Suprapubic skin (tissue), 4 donors: ENCODE results near the gene RALGPS1. TPM values are rescaled to one million over a fixed set of nuclear protein-coding genes. Genes with fewer than 3 reads are reported as not detected.

Source experiments
- DNase-seq, 2 donors: peaks; one replicate each; pipeline ENCODE4 v3.0.0-alpha.2; 2019; ENCODE audit warnings: low spot score in 2 of 2
- H3K27ac ChIP-seq: fragments of 200-600 bp; sonication (generic); one replicate; pipeline ENCODE4 v1.5.1; 2019
- H3K27me3 ChIP-seq: fragments of 200-600 bp; sonication (generic); one replicate; pipeline ENCODE4 v1.5.1; 2019
- H3K36me3 ChIP-seq: fragments of 200-600 bp; sonication (generic); one replicate; pipeline ENCODE4 v1.5.1; 2019
- H3K4me1 ChIP-seq: fragments of 200-600 bp; sonication (generic); one replicate; pipeline ENCODE4 v1.5.1; 2019
- H3K4me3 ChIP-seq: fragments of 200-600 bp; sonication (generic); one replicate; pipeline ENCODE4 v1.5.1; 2019; ENCODE audit warnings: mild to moderate bottlenecking
- H3K9me3 ChIP-seq: fragments of 200-600 bp; sonication (generic); one replicate; pipeline ENCODE4 v1.5.1; 2019
- CTCF ChIP-seq, 2 donors: fragments of 200-600 bp in 1 of 2; fragments of 450-650 bp in 1 of 2; sonication (generic) in 1 of 2; IDR thresholded peaks; one replicate each; pipeline ENCODE4 v1.5.1; 2016 to 2019; ENCODE audit warnings: antibody characterized with exemption in 2 of 2, mild to moderate bottlenecking in 1 of 2, moderate library complexity in 1 of 2
- EP300 ChIP-seq: sonication (generic); formaldehyde crosslinking; IDR thresholded peaks from one replicate; pipeline ENCODE4 v1.6.1; 2017; ENCODE audit warnings: antibody characterized with exemption
- POLR2A ChIP-seq, 2 donors: fragments of 450-650 bp; IDR thresholded peaks; one replicate each; pipeline ENCODE4 v1.6.1; 2017; ENCODE audit warnings: antibody characterized with exemption in 2 of 2, mild to moderate bottlenecking in 2 of 2, moderate library complexity in 2 of 2
- POLR2AphosphoS5 ChIP-seq, 3 donors: sonication (generic); formaldehyde crosslinking; IDR thresholded peaks; one replicate each; pipeline ENCODE4 v1.6.1; 2017; ENCODE audit warnings: antibody characterized with exemption in 3 of 3
- WGBS: methylation state at CpG from one replicate; pipeline ENCODE4 v1.1.5; 2018; 5-methylcytosine and 5-hydroxymethylcytosine counted together
- total RNA-seq, 4 donors: library from RNA; depleted of rRNA; stranded (reverse); fragments of >200 nt; gene quantifications; one replicate each; pipeline ENCODE4 v1.1.0, GENCODE V29; 2016

The RALGPS1 gene
- total RNA-seq, 4 donors from 2014 or later: 14.8 to 86.7 (median 21.4) TPM

DNA sequence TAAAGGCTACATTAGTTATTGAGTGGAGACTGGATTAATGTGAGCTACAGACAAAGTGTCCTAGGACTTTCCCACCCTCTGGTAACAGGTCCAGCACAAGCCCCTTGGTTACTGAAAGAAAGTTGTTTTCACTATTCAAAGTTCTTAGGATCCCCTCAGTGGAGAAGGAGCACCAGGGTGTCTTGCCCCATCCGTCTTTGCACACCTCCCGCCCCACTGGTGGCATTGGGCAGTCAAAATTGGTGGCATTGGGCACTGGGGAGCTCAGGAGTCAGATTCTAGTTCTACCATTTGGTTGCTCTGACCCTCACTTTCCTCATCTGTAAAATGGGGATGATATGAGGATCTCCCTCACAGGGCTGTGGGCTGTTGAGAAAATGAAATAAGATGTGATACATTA is 210.2 kb downstream of the RALGPS1 start:
- Histone ChIP-seq H3K4me3 (no peak overlapping the region), H3K9me3 (no peaks in the 10 kb centered on the region), H3K27ac (no peak overlapping the region), H3K4me1 (peaks cover 53% of the 10 kb centered on the region), H3K36me3 (no peaks in the 10 kb centered on the region), H3K27me3 (no peaks in the 10 kb centered on the region)
- WGBS: 93% methylated on average over 2 of the region's 2 CpGs
- peak in 1 of 2 donors; percentile 32 for DNase-seq
- TF ChIP-seq POLR2AphosphoS5 (IDR thresholded peaks at IDR 0.05) (no peak), POLR2A (IDR thresholded peaks at IDR 0.05) (no peak), EP300 (no peak), CTCF (IDR thresholded peaks at IDR 0.05) (no peak)

- no peaks in the 10 kb centered on the region for H3K9me3 ChIP-seq
- 69% methylated on average over 1 of the region's 1 CpG for WGBS
- no peak for DNase-seq
- no peak overlapping the region for H3K4me3 ChIP-seq
- no peaks in the 10 kb centered on the region for H3K36me3 ChIP-seq
- H3K27ac ChIP-seq: no peak overlapping the region
- TF ChIP-seq CTCF (IDR thresholded peaks at IDR 0.05): no peak
- TF ChIP-seq POLR2AphosphoS5 (IDR thresholded peaks at IDR 0.05): no peak
- no peak for TF ChIP-seq POLR2A (IDR thresholded peaks at IDR 0.05)
- TF ChIP-seq EP300: no peak
- no peaks in the 10 kb centered on the region for H3K27me3 ChIP-seq
- peaks cover 56% of the 10 kb centered on the region for H3K4me1 ChIP-seq
These were observed 212.4 kb downstream of the RALGPS1 start for GRCh38 chr9:127126971-127127370.

DNA sequence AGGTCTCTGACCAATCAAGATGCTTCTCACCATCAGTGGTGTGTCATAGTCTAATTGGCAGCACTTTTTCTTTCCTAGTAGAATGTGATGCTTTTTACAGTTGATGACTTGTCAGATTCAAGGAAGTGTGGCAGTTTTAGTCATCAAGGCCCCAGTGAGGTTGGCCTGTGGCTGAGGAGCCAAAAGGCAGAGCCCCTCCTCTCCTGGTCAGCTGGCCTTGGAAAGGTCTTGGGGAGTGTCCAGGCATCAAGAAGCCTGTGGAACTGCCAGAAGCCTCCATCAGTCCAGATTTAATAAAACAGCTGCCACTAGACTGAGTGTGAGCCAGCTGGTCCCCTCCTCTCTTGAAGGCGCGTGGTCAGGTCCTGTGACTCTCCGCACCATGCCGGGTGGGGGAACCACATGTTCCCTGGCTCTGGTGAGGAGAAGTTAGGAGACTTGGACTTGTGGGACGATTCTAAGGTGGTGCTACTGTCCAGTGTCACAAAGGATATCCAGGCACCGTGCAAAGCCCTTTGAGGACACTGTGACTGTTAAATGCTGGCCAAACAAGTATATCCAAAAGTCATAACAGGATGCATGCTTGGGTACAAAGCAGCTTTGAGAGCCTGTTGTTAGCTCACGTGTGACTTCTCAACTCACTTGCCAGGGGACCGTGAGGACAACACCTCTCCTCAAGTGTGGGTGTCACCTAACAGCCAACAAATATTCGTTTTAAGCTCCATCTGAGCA is 213.9 kb downstream of the RALGPS1 start:
- no peaks in the 10 kb centered on the region for H3K9me3 ChIP-seq
- TF ChIP-seq EP300 (no peak), POLR2AphosphoS5 (IDR thresholded peaks at IDR 0.05) (peak in 1 of 3 donors; percentile 2), POLR2A (IDR thresholded peaks at IDR 0.05) (no peak), CTCF (IDR thresholded peaks at IDR 0.05) (no peak)
- DNase-seq: peak in 1 of 2 donors; percentile 84
- H3K4me3 ChIP-seq: no peak overlapping the region
- peaks cover 54% of the 10 kb centered on the region for H3K4me1 ChIP-seq
- 48% methylated on average over 8 of the region's 9 CpGs for WGBS
- H3K27me3 ChIP-seq: no peaks in the 10 kb centered on the region
- peak overlapping the region; percentile 80 for H3K27ac ChIP-seq
- H3K36me3 ChIP-seq: no peaks in the 10 kb centered on the region

GRCh38 chr9:127129073-127129717 is 214.6 kb downstream of the RALGPS1 start:
- Histone ChIP-seq H3K4me1 (peaks cover 56% of the 10 kb centered on the region), H3K36me3 (no peaks in the 10 kb centered on the region), H3K4me3 (no peak overlapping the region), H3K27ac (peak overlapping the region; percentile 80), H3K9me3 (no peaks in the 10 kb centered on the region), H3K27me3 (no peaks in the 10 kb centered on the region)
- WGBS: 69% methylated on average over 5 of the region's 5 CpGs
- TF ChIP-seq EP300 (no peak), POLR2AphosphoS5 (IDR thresholded peaks at IDR 0.05) (no peak), CTCF (IDR thresholded peaks at IDR 0.05) (no peak), POLR2A (IDR thresholded peaks at IDR 0.05) (no peak)
- DNase-seq: no peak

DNA sequence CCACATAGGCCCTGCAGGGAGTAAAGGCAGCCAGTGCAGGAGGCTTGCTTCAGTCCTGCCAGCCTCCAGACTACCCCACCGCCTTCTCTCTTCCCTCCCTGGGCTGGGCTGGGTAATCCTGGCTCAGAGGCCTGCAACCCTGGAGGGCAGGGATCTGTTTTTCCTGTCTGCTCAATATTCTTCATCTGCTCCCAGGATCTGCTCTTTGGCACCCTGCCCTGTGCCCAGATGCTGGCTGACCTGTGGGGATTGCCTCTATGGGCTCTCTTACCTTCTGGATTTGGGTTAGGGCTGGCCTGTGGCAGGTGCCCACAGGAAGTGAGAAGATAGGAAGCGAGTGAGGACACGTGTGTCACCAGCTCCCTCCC is 215.1 kb downstream of the RALGPS1 start:
- TF ChIP-seq EP300 (no peak), POLR2AphosphoS5 (IDR thresholded peaks at IDR 0.05) (no peak), CTCF (IDR thresholded peaks at IDR 0.05) (no peak), POLR2A (IDR thresholded peaks at IDR 0.05) (no peak)
- Histone ChIP-seq H3K27me3 (no peaks in the 10 kb centered on the region), H3K4me1 (peaks cover 59% of the 10 kb centered on the region), H3K27ac (peak overlapping the region; percentile 80), H3K4me3 (no peak overlapping the region), H3K36me3 (no peaks in the 10 kb centered on the region), H3K9me3 (no peaks in the 10 kb centered on the region)
- 81% methylated on average over 3 of the region's 3 CpGs for WGBS
- DNase-seq: no peak
